GM08714 (cell line): Measurements from ENCODE around the gene ASIC3.

Experiments
- H3K4me3 ChIP-seq: fragments of 200-500 bp; sonication (Bioruptor generic); 2 replicates; pipeline ENCODE4 v1.5.1; 2014; ENCODE audit warnings: mild to moderate bottlenecking, low read length, inconsistent platforms
- ZNF274 ChIP-seq: IDR thresholded peaks from 2 replicates; pipeline ENCODE4 v1.6.1; 2012; ENCODE audit warnings: mild to moderate bottlenecking, low read depth, low read length

The ASIC3 gene

DNA sequence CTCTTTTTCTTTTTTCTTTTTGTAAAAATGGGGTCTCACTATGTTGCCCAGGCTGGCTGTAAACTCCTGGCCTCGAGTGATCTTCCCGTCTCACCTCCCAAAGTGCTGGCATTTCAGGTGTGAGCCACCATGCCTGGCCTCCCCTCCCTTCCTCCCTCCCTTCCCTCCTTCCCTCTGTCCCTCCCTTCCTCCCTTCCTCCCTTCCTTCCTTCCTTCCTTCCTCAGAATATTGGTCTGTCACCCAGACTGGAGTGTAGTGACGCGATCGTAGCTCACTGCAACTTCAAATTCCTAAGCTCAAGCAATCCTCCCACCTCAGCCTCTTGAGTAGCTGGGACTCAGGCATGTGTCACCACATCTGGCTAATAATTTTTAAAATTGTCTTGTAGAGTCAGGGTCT, 46.3 kb downstream of the ASIC3 start:
- H3K4me3 ChIP-seq, result no peak overlapping the region
- TF ChIP-seq ZNF274, result no peak

DNA sequence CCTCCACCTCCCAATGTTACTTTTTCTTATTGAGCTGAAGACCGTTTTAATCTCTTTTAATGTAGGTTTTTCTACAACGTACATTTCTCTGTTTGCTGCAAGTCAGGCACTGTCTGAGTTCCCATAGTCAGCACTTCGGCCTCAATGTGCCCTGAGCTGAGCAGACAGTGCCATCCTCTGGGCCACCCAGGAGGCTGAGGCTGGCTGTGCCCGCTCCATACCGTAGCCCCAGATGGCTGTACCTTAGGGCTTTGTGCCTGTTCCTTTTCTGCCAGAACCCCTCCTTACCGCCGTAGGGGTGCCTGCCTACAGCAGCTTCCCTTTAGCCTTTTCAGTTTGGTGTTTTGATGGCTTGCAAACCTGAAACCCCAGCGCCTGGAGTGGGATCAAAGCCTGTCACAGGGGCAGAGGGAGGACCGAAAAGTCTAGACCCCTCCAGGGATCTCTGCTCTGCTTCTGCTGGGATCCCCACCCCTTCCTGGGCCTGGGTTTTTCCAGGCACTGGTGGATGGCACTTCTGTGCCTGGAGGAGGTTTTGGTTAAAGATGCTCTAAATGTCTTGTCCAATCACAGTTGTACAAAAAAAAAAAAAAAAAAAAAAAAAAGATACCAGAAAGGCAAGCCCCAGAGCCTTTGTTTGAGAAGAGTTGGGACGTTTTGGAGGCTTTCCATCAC, 46.9 kb downstream of the ASIC3 start:
- TF ChIP-seq ZNF274, result no peak
- no peak overlapping the region for H3K4me3 ChIP-seq

DNA sequence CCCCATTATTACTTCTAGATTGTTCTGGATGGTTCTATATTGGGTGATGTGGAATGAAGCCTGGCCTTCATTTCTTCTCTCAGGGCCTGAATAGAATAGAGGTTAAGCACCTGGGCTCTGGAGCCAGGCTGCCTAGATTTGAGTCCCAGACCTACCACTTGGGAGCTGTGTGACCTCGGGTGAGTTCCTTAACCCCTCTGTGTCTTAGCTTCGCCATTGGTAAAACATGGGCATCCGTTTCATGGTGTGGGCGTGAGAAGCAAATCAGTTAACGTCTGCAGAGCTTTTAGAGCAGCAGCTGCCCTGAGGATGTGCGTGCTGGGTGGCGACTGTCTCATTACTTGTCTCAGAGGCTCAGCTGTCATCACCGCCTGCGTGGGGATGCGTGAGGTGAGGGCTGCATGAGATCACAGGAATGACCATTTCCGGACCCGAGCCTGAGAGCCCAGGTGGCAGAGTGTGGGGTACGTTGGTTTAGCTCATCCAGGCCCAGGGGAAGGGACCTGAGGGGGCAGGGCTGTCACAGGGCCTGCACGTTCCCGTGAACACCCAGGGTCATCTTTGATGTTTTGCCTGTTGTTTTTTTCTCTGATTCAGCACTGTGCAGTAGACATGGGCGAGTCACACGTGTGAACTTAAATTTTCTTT, 47.6 kb downstream of the ASIC3 start:
- no peak overlapping the region for H3K4me3 ChIP-seq
- no peak for TF ChIP-seq ZNF274

DNA sequence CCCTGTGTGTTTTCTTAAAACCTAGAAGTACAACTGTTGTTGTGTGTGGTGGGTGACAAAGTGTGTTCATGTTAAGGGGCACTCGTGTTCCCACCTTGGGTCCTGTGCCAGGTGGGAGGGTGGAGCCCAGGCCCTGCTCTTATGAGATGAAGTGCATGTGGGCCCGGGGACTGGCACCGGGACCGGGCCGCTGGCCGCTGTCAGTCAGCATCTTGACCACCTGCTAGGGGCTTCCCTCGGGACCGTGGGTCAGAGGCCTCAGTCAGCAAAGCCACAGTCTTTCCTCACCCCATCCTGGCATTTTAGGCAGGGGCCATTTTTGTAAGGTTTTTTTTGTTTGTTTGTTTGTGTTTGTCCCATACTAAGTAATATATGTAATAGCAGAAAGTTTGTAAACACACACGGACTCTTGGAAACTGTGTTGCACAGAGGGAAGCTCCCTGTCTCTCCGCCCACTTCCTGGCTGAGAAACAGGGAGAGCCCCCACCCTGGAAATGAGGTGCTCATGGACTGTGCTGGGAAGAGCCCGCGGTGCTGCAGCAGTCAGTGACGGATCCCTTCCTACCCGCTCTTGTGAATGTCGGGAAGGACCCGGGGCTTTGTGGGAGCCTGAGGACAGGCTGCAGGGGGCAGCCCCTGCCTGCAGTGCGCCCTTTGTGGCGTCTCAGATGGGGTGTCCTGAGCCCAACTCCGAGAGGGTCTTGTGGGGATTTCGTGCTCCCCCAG, 51.3 kb downstream of the ASIC3 start:
- H3K4me3 ChIP-seq, result no peak overlapping the region
- TF ChIP-seq ZNF274, result no peak

DNA sequence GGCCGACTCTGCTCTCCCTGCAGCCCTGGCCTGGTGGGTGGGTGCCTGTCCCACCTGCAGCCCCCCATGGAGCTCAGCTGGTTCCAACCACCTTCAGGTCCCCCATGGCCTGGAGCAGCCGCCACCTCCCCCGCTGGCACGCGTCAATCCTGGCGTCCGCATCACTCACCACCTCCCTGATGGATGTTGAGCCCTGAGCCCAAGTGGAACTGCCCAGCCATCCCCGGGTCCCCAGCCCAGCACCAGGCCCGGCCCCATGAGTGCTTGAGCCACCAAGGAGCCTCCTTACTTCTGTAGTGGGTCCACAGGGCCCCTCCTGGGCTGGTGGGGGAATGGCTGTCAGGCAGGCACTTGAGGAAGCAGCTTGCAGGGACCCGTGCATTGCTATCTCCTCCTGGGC, 52.6 kb downstream of the ASIC3 start:
- no peak for TF ChIP-seq ZNF274
- H3K4me3 ChIP-seq, result no peak overlapping the region

DNA sequence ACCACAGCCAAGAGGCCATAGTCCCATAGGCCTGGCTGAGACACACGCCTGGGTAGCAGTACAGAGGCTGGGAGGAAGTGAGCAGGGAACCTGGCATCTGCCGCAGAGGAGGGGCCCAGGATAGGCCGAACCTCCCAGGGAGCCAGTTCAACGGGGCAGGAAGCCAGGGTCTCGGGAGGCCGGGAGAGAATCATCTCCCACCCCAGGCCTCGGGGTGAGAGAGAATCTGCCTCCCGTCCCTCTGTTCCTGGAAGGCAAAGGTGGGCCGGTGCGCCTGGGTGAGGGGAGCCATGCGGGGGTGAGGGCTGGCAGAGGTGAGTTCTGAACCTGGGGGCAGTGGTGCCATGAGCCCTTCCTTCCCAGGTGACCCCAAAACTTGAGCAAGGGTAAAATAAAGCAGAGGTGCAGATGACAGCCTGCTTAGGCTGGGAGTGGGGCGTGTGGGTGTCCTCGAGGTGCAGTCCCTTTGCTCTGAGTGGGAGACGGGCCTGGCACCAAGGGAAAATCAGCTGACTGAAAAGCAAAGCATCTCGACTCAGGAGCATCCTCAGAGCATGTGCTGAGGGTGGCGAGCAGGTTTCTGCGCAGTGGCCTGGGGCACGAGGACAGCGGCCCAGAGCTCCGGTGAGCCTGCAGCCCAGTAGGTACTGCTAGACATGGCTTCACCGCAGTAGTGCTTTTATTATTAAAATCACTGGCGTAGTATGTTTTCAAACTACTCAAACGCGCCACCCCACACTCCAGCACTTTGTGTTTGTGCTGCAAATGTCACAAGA, 53.5 kb downstream of the ASIC3 start:
- TF ChIP-seq ZNF274, result no peak

More for the DNA sequence above, 53.5 kb downstream of the ASIC3 start:
- H3K4me3 ChIP-seq, result no peak overlapping the region
